Sciatic nerve (tissue), 2 donors: ENCODE data around the gene SNURF. TPM values are rescaled to one million over a fixed set of nuclear protein-coding genes. Genes with fewer than 3 reads are reported as not detected.
"Not testable (repeated sequence)": the region's sequence is repeated elsewhere in the genome, so short reads cannot be mapped to it uniquely, and the experiment has no call there.

Experiments
- ATAC-seq: fragments of 200-7000 bp; cut with Tn5 transposase; one replicate; pipeline ENCODE4 v1.9.1; 2020; ENCODE audit warnings: mild to moderate bottlenecking, moderate library complexity
- DNase-seq: peaks from one replicate; pipeline ENCODE4 v3.0.0-alpha.2; 2020; ENCODE audit warnings: low spot score
- intact Hi-C: fragments of 100-400 bp; cut with DNase I; formaldehyde crosslinking; loops from one replicate; pipeline ENCODE4 v1.14.2; 2022
- total RNA-seq: library from RNA; stranded (reverse); fragmentation: NEBNext Ultra II Directional; extraction: Animal tissue kit (Norgen Biotek cat#: 25700); gene quantifications from one replicate; pipeline ENCODE4 v1.2.1, GENCODE V29; 2021
- donor health status: DM: no; HTN: no; CAD: no.
- donor health status: DM: no; HTN: no; CAD: no.

The SNURF gene
- total RNA-seq = 30.3 TPM

GRCh38 chr15:24954783-24955530 is at the start of gene SNURF, which contains the start of gene SNRPN:
Gene SNURF, plus strand, starts transcription at chr15:24954987. Its CDS starts 62 bp downstream, at chr15:24955049.
Gene SNRPN, plus strand, starts transcription at chr15:24954987. Its CDS starts 19,467 bp downstream, at chr15:24974454.
- ATAC-seq (peak; percentile 92), DNase-seq (peak; percentile 84)
- intact Hi-C loops = no loop called here

- no peak for ATAC-seq
- no peak for DNase-seq
- intact Hi-C loops = no loop called here
Measured at GRCh38 chr15:24916305-24917009, 38.3 kb upstream of the SNURF start.

GRCh38 chr15:24917431-24917830 is 37.4 kb upstream of the SNURF start:
- intact Hi-C loops = no loop called here
- no peak for ATAC-seq

DNA sequence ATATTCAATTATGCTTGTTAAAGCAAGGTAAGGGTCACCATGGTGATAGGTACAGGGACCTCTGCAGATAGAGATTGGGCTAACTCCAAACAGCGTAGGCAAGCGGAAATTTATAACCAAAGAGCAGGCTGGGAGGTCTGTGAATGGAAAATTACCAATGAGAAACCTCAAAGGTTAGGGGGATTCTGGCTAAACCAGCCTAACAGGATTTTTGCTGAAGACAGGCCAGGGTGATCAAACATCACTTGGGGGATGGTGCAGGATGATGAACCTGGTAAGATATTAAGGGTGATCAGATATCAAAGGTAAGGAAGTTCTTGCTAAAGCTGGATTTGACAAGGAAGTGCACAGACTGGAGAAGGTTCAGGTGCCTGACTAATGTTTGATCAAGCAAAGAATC is 35.3 kb upstream of the SNURF start:
- ATAC-seq (no peak), DNase-seq (no peak)
- intact Hi-C loops = no loop called here

More at GRCh38 chr15:24917431-24917830, 37.4 kb upstream of the SNURF start:
- no peak for DNase-seq

DNA sequence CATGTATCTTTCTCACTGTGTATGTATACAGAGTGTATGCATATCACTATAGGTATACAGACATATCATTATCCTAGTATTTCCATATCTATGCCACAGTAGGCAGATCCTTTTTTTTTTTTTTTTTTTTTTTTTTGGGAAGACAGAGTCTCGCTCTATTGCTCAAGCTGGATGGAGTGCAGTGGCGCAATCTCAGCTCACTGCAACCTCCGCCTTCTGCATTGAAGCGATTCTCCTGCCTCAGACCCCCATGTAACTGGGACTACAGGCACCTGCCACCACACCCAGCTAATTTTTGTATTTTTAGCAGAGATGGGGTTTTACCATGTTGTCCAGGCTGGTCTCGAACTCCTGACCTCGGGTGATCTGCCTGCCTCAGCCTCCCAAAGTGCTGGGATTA is 32.0 kb upstream of the SNURF start:
- intact Hi-C loops, ATAC-seq, DNase-seq: not testable (repeated sequence)

- DNase-seq (no peak), ATAC-seq (no peak)
- intact Hi-C loops = no loop called here
Measured at GRCh38 chr15:24924153-24924552, 30.6 kb upstream of the SNURF start.

DNA sequence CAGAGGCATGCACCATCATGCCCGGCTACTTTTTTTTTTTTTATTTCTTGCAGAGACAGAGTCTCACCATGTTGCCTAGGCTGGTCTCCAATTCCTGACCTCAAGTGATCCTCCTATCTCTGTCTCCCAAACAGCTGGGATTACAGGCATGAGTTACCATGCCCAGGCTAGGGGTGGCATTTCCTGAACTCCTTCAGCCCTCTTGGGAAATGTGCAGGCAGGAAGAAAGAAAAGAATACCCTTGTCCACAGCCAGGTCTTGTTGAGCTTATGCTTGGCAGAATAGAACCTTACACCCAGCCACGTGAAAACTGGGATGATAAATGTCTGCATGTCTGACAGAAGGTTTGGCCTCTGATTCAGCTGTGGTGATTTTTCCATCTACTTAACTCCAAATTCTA is 30.2 kb upstream of the SNURF start:
- intact Hi-C loops = no loop called here
- DNase-seq = no peak
- no peak for ATAC-seq

- not testable (repeated sequence) for DNase-seq, ATAC-seq
- intact Hi-C loops = loop anchor here (10.0 kb wide), 1 partner anchor 1073 kb away; no protein-coding TSS in a partner anchor
Measured at GRCh38 chr15:24931874-24932732, 22.7 kb upstream of the SNURF start.

DNA sequence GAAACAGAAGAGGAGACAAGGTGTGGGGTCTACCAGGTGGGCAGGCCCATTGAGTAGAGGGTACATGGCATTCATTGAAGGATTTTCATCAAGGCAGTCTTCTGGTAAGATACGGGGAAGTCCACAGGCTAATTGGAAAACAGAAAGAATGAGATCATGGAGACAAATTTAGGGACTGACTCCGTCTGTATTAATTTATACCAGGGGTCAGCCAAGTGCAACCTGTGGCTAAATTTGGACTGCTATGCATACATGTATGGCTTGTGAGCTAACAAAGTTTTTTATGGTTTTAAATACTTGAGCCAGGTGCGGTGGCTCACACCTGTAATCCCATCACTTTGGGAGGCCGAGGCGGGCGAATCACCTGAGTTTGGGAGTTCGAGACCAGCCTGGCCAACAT is 21.1 kb upstream of the SNURF start:
- DNase-seq = no peak
- ATAC-seq = no peak
- intact Hi-C loops = loop anchor here (10.0 kb wide), 1 partner anchor 1071 kb away; no protein-coding TSS in a partner anchor

DNA sequence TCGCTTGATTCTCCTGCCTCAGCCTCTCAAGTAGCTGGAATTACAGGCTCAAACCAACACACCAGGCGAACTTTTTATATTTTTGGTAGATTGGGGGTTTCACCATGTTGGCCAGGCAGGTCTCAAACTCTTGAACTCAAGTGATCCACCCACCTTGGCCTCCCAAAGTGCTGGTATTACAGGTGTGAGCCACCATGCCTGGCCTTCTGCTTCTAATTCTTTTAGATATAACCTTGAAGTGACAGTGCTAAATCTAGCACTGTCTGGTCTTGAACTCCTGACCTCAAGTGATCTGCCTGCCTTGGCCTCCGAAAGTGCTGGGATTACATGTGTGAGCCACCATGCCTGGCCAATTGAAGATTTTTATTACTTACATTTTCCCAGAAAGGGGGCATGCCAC is 16.6 kb upstream of the SNURF start:
- DNase-seq, ATAC-seq: not testable (repeated sequence)
- intact Hi-C loops = loop anchor here (10.0 kb wide), 1 partner anchor 1067 kb away; no protein-coding TSS in a partner anchor

- intact Hi-C loops = no loop called here
- ATAC-seq = no peak
Measured at GRCh38 chr15:24940236-24940635, 14.6 kb upstream of the SNURF start.

DNA sequence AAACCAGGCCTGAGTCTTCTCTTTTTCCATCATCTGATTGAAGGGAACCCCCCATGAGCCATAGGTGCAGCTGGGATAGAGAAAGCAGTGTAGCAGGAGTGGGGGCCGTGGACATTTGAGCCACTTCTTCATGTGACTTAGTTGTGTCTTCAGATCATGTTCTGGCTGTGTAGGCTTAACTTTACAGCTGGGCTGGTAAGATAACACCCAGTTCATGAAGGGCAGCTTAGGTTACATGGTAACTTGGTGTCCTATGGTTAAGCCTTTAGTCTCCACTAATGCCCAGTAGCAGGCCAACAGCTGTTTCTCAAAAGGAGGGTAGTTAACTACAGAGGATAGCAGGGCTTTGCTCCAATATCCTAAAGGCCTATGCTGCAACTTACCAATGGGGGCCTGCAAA is 11.4 kb upstream of the SNURF start:
- DNase-seq = no peak
- no peak for ATAC-seq
- intact Hi-C loops = no loop called here

More at GRCh38 chr15:24940236-24940635, 14.6 kb upstream of the SNURF start:
- no peak for DNase-seq

DNA sequence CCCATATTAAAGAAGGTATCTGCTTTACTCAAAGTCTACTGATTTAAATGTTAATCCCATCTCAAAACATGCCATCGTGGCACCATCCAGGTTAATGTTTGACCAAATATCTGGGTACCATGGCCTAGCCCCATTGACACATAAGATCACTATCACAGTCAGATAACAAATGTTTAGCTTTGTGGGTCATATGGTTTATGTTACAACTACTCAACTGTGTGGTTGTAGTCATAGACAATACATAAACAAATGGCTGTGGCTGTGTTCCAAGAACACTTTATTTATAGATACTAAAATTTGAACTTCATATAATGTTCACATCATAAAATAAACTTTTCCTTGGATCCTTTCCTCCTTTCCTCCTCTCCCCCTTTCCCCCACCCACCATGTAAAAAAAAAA is 9.8 kb upstream of the SNURF start:
- intact Hi-C loops = no loop called here
- ATAC-seq (no peak), DNase-seq (no peak)

DNA sequence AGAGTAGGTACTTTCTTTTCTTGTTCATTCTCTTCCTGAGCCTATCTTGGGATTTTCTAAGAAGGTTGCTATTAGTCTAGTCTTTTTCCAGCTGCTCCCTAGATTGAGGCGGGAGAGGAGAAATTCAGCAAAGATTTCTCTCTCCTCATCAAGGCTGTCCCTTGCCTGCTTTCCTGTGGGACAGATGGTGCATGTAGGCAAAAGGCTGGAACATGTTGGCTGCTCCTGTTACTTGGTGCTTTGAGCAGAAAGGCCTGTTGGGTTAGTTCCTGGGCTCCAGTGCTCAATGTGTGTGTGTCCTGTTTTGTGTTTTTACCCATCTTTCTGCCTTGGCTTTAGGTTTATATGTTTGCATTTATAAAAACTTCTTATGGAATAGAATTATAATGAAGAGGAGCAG is 9.1 kb upstream of the SNURF start:
- DNase-seq (no peak), ATAC-seq (no peak)
- intact Hi-C loops = no loop called here

DNA sequence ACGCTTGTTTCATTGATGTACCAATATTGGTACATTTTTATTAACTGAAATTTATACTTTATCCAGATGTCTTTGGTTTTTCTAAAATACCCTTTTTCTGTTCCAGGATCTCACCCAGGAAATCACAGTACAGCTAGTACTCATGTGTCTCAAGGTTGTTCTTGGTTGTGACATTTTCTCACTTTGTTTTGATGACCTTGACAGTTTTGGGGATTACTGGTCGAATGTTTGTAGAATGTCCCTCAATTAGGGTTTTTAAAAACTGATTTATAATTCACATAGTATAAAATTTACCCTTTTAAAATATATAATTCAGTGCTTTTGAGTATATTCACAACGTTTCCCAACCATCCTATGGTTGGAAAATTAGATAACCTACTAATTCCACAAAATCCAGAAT is 6.3 kb upstream of the SNURF start:
- ATAC-seq (no peak), DNase-seq (no peak)
- intact Hi-C loops = no loop called here

DNA sequence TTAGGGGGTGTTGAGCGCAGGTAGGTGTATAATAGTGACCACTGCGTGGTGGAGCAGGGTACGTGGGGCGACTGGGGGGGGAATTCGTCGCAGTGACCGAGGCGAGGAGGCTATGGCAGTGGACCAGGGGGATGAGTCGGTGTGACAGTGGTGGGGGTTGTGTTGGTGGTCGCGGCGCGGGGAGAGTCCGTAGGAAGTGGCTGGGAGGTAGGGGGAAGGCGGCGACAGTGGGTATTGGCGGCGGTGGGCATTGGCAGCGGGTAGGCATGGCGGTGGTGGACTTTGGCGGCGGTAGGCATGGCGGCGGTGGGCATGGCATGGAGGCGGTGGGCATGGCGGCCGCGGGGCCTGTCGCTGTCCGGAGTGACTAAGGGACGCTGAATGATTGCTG is 739 bp downstream of the SNURF start:
- intact Hi-C loops = no loop called here
- ATAC-seq = peak; percentile 51
- DNase-seq = peak; percentile 53

DNA sequence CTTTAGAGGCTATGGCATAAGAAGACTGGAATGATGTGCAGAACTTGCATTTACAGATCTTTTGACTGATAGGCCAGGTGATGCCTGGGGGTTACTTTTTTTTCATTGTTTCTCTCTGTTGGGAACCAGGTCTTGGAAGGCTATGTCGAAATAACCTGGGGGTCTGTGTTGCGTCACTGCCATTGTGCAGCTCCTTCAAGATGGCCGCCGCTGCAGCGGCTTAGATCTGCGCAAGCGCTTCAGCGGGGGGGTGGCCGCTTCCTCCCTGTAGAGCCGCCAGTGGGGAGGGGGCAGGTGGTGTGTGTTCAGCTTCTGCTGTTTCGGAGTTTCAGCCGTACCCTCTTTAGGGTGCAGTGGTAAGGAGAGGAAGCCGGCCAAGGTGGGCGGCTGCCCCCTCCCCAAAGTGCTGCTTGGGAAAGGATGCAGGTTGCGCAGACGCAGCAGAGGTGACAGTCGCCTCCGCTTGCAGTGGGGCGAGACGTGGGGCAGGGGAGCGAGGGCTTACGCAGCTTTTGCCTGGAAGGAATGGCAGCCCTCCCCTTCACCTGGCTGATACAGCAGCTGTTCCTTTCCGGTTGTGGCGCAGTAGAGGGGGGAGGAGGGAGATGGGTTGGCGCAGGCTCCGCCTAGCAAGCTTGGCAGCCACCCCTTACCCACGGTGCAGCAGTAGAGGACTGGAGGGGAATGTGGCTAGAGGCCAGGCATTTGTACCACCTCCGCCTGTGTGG is 1.5 kb downstream of the SNURF start:
- intact Hi-C loops = no loop called here

DNA sequence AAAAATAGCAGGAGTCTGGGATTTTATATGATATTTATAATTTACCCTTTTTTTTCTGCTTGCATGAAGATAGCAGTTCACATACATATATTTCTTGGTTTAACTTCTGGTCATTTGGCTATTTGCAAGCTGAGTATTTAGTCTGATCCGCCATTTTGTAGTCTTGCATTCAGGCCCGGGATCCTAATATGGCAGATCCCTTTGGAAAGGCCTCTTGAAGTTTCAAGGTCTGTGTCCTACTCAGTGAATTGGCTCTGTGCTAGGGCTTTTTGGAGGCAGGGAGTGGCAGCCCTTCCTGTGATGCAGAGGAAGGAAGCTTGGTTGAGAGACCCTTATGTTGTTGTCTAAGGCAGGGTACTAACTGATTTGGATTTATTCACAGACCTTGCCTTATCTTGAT is 2.9 kb downstream of the SNURF start:
- DNase-seq (no peak), ATAC-seq (no peak)
- intact Hi-C loops = no loop called here

More for the DNA sequence above, 1.5 kb downstream of the SNURF start:
- ATAC-seq (peak; percentile 91), DNase-seq (peak; percentile 80)

DNA sequence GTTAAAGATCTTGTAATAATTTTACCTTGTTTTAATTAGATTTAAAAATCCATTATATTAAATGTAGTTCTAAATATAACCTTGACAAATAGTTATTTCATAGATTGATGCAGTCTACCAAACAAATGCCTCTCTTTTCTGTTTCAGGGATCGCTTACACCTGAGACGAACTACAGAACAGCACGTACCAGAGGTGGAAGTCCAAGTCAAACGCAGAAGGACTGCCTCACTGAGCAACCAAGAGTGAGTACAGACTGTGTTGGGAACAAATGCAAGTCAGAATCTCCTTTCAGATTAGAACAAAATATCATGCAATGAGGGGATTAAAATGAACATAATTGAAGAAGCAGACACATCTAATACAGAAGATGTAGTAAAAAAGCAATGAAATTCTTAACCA is 7.2 kb downstream of the SNURF start:
- intact Hi-C loops = no loop called here
- ATAC-seq = no peak

More for the DNA sequence above, 7.2 kb downstream of the SNURF start:
- no peak for DNase-seq
